ENCODE results near the gene ZCCHC14. TPM values are rescaled to one million over a fixed set of nuclear protein-coding genes. Genes with fewer than 3 reads are reported as not detected.

Gene ZCCHC14
- total and polyA plus RNA-seq, 2 of the 13 experiments (the other 11 are each of a cell fraction or from before 2014, with no cell fraction given): 12.4 to 12.5 TPM

DNA sequence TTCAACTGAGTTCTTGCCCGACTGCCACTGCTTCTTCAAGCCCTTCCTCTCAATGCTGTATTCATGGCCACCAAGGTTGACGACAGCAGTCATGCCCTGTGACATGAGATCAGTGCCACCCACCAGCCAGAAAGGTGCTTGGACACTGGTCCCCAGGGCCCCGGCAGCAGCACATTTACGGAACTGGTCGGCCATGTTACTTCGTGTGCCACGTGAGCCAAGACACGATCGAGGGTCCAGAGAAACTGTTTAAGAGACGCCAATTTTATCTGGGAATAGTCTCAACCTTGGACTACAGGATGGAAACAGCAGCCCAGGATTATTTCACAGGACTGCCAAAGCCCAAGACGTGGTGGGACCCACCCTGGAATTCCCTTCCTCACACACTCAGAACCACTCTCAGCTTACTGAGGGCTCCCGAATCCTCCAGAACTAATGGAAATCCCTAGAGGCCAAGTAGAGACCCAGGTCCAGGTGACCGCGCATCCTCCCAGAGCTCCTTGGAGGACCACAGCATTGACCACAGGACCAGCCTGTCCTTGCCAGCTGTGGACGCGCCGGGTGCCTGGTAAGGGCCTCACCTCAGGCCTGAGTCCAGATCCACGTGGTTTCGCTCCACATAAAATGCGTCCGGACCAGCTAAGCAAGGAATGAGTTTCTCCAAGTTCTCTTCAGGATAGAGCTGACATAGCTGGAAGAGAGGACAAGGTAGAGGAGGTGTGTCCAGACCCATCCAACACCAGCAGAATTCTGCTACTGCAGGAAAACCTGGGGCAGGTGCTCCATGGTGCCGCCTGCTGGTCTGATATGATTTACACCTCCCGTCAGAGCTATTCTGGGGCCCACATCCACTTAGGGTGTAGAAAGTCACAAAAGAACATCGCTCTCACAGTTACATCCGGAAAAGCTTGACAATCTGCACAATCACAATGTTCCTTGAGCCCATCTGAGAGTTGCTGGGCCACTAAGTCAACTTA lies 72.5 kb downstream of the ZCCHC14 start:
- FAIRE-seq (no peak), ATAC-seq (peak; percentile 49), DNase-seq (ENCODE audit: low spot score) (no peak)
- H3K9me3 ChIP-seq (ENCODE audit: low read length): no peaks in the 10 kb centered on the region
- H2AFZ ChIP-seq (ENCODE audit: low read length): no peak overlapping the region
- CTCF ChIA-PET (ENCODE audit: low intra/inter-chr PET ratio, low total read pairs): no interaction called here
- H3K4me1 ChIP-seq (ENCODE audit: insufficient read depth, low read length): no peaks in the 10 kb centered on the region
- in situ Hi-C loops (cut with HindIII; ENCODE audit: extremely low pct_ligation_motif_present, low pct_unique_long_range_greater_than_20kb) (no loop called here), intact Hi-C loops (cut with micrococcal nuclease; ENCODE audit: unreplicated experiment) (no loop called here)
- no peaks in the 10 kb centered on the region; the same call in none of the 2 replicates for H4K20me1 ChIP-seq (ENCODE audit: insufficient read depth, low read length)
- peaks cover 50 to 84% of the 10 kb centered on the region in 2 experiments for H3K36me3 ChIP-seq (replicated peaks in 1 of 2; ENCODE audit: control insufficient read depth in 1 of 2, insufficient read depth in 2 of 2, low read length in 2 of 2)
- no peak overlapping the region for H3K27ac ChIP-seq (ENCODE audit: extremely low read length, insufficient read depth, low read length)
- no peaks in the 10 kb centered on the region for H3K79me2 ChIP-seq (ENCODE audit: insufficient read depth, low read length)
- H3K9ac ChIP-seq (ENCODE audit: insufficient read depth, low read depth, low read length): no peak overlapping the region
- H3K27me3 ChIP-seq (ENCODE audit: control insufficient read depth in 1 of 2, insufficient read depth in 2 of 2, low read length in 2 of 2): no peaks in the 10 kb centered on the region
- 98% methylated on average over 25 of the region's 25 CpGs for WGBS (ENCODE audit: low lambda C conversion rate)
- no TSS peak for BruUV-seq (replicated peaks)
- TF ChIP-seq STAG1 (CRISPR knock-in tag; IDR thresholded peaks at IDR 0.05) (peak; percentile 21; the same call in 1 of the 2 replicates), ZNF879 (CRISPR knock-in tag; IDR thresholded peaks at IDR 0.05) (no peak), RBM22 (optimal IDR thresholded peaks at IDR 0.05; ENCODE audit: low read length) (peak; percentile 50), ZNF12 (CRISPR knock-in tag; IDR thresholded peaks at IDR 0.05) (no peak), FOXP1 (IDR thresholded peaks at IDR 0.05) (no peak), FOXP1 (CRISPR knock-in tag; IDR thresholded peaks at IDR 0.05) (no peak), PAX8 (CRISPR knock-in tag; IDR thresholded peaks at IDR 0.05; ENCODE audit: borderline replicate concordance) (no peak), MYC (CRISPR knock-in tag; IDR thresholded peaks at IDR 0.05; ENCODE audit: borderline replicate concordance) (no peak), ZNF124 (CRISPR knock-in tag; IDR thresholded peaks at IDR 0.05) (no peak), ZNF550 (CRISPR knock-in tag; IDR thresholded peaks at IDR 0.05; ENCODE audit: borderline replicate concordance) (no peak)
- TF ChIP-seq, protein P1, sequence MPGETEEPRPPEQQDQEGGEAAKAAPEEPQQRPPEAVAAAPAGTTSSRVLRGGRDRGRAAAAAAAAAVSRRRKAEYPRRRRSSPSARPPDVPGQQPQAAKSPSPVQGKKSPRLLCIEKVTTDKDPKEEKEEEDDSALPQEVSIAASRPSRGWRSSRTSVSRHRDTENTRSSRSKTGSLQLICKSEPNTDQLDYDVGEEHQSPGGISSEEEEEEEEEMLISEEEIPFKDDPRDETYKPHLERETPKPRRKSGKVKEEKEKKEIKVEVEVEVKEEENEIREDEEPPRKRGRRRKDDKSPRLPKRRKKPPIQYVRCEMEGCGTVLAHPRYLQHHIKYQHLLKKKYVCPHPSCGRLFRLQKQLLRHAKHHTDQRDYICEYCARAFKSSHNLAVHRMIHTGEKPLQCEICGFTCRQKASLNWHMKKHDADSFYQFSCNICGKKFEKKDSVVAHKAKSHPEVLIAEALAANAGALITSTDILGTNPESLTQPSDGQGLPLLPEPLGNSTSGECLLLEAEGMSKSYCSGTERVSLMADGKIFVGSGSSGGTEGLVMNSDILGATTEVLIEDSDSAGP (CRISPR knock-in tag; IDR thresholded peaks at IDR 0.05; ENCODE audit: borderline replicate concordance): no peak
- TF ChIP-seq, protein P2, sequence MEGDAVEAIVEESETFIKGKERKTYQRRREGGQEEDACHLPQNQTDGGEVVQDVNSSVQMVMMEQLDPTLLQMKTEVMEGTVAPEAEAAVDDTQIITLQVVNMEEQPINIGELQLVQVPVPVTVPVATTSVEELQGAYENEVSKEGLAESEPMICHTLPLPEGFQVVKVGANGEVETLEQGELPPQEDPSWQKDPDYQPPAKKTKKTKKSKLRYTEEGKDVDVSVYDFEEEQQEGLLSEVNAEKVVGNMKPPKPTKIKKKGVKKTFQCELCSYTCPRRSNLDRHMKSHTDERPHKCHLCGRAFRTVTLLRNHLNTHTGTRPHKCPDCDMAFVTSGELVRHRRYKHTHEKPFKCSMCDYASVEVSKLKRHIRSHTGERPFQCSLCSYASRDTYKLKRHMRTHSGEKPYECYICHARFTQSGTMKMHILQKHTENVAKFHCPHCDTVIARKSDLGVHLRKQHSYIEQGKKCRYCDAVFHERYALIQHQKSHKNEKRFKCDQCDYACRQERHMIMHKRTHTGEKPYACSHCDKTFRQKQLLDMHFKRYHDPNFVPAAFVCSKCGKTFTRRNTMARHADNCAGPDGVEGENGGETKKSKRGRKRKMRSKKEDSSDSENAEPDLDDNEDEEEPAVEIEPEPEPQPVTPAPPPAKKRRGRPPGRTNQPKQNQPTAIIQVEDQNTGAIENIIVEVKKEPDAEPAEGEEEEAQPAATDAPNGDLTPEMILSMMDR (CRISPR knock-in tag; IDR thresholded peaks at IDR 0.05): peak; percentile 50
- TF ChIP-seq, protein P3, sequence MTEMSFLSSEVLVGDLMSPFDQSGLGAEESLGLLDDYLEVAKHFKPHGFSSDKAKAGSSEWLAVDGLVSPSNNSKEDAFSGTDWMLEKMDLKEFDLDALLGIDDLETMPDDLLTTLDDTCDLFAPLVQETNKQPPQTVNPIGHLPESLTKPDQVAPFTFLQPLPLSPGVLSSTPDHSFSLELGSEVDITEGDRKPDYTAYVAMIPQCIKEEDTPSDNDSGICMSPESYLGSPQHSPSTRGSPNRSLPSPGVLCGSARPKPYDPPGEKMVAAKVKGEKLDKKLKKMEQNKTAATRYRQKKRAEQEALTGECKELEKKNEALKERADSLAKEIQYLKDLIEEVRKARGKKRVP (CRISPR knock-in tag; IDR thresholded peaks at IDR 0.05): no peak
- TF ChIP-seq, protein P4, sequence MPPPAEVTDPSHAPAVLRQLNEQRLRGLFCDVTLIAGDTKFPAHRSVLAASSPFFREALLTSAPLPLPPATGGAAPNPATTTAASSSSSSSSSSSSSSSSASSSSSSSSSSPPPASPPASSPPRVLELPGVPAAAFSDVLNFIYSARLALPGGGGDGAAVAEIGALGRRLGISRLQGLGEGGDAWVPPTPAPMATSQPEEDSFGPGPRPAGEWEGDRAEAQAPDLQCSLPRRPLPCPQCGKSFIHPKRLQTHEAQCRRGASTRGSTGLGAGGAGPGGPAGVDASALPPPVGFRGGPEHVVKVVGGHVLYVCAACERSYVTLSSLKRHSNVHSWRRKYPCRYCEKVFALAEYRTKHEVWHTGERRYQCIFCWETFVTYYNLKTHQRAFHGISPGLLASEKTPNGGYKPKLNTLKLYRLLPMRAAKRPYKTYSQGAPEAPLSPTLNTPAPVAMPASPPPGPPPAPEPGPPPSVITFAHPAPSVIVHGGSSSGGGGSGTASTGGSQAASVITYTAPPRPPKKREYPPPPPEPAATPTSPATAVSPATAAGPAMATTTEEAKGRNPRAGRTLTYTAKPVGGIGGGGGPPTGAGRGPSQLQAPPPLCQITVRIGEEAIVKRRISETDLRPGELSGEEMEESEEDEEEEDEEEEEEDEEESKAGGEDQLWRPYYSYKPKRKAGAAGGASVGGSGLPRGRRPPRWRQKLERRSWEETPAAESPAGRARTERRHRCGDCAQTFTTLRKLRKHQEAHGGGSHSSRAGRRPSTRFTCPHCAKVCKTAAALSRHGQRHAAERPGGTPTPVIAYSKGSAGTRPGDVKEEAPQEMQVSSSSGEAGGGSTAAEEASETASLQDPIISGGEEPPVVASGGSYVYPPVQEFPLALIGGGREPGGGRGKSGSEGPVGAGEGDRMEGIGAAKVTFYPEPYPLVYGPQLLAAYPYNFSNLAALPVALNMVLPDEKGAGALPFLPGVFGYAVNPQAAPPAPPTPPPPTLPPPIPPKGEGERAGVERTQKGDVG (CRISPR knock-in tag; IDR thresholded peaks at IDR 0.05; ENCODE audit: borderline replicate concordance): 0 out of 2 replicates have a peak, but pooled peaks have one; percentile 32
- no peak overlapping the region for H3K4me3 ChIP-seq (replicated peaks in 1 of 3; ENCODE audit: insufficient read depth in 1 of 3, low read depth in 2 of 3, low read length in 3 of 3)
- no peak overlapping the region for H3K4me2 ChIP-seq (ENCODE audit: low read depth, low read length)
- POLR2A ChIA-PET: interaction anchor here (1.1 kb wide), 1 partner anchor 103 kb away, joined by 3 read pairs; the partner anchor contains the start of gene C16orf95

Data from HepG2 (cell line).